Liver (tissue), 9 donors: Measurements from ENCODE around the gene CARMIL1. TPM values are rescaled to one million over a fixed set of nuclear protein-coding genes. Genes with fewer than 3 reads are reported as not detected.

Experiments
- DNase-seq: peaks from one replicate; pipeline ENCODE4 v3.0.0-alpha.2; 2017; ENCODE audit warnings: low spot score
- H3K27ac ChIP-seq, 2 donors: one replicate each; pipeline ENCODE4 v1.7.0; 2013; ENCODE audit warnings: inconsistent platforms in 2 of 2, low read length in 2 of 2, control low read depth in 1 of 2, low read depth in 1 of 2, mild to moderate bottlenecking in 1 of 2
- H3K27me3 ChIP-seq, 4 donors: one replicate each; pipeline versions ENCODE4 v1.6.1 to v1.7.0; 2013; ENCODE audit warnings: low read length in 3 of 4, inconsistent platforms in 1 of 4, mild to moderate bottlenecking in 1 of 4, moderate library complexity in 1 of 4; ENCODE audit not compliant: control insufficient read depth in 4 of 4, insufficient read depth in 4 of 4
- H3K36me3 ChIP-seq, 4 donors: one replicate each; pipeline versions ENCODE4 v1.6.1 to v1.7.0; 2013; ENCODE audit warnings: low read length in 3 of 4, mild to moderate bottlenecking in 3 of 4, low read depth in 1 of 4, moderate library complexity in 1 of 4; ENCODE audit not compliant: control insufficient read depth in 4 of 4, insufficient read depth in 3 of 4
- H3K4me1 ChIP-seq, 4 donors: one replicate each; pipeline versions ENCODE4 v1.6.1 to v1.7.0; 2013; ENCODE audit warnings: low read length in 3 of 4, mild to moderate bottlenecking in 3 of 4, moderate library complexity in 1 of 4; ENCODE audit not compliant: control insufficient read depth in 4 of 4, insufficient read depth in 4 of 4
- H3K4me3 ChIP-seq, 3 donors: one replicate each; pipeline versions ENCODE4 v1.6.1 to v1.7.0; 2013; ENCODE audit warnings: low read length in 3 of 3, control low read depth in 1 of 3, low read depth in 1 of 3, mild to moderate bottlenecking in 1 of 3
- H3K9ac ChIP-seq, 2 donors: one replicate each; pipeline ENCODE4 v1.7.0; 2013; ENCODE audit warnings: low read length in 2 of 2, mild to moderate bottlenecking in 2 of 2, moderate library complexity in 2 of 2, control low read depth in 1 of 2, low read depth in 1 of 2
- H3K9me3 ChIP-seq, 4 donors: one replicate each; pipeline versions ENCODE4 v1.6.1 to v1.7.0; 2013; ENCODE audit warnings: low read length in 3 of 4; ENCODE audit not compliant: control insufficient read depth in 4 of 4
- EGR1 ChIP-seq, 2 donors: IDR thresholded peaks; 2 replicates each; pipeline ENCODE4 v1.6.1; 2016 to 2018; ENCODE audit warnings: antibody characterized with exemption in 2 of 2, low read depth in 2 of 2
- FOXA1 ChIP-seq: IDR thresholded peaks from 2 replicates; pipeline ENCODE4 v1.6.1; 2016; ENCODE audit warnings: antibody characterized with exemption
- FOXA2 ChIP-seq: IDR thresholded peaks from 2 replicates; pipeline ENCODE4 v1.6.1; 2016; ENCODE audit warnings: antibody characterized with exemption
- GABPA ChIP-seq, 2 donors: IDR thresholded peaks in 1 of 2; conservative IDR thresholded peaks in 1 of 2; 2 replicates each; pipeline ENCODE4 v1.6.1; 2016; ENCODE audit warnings: antibody characterized with exemption in 2 of 2, mild to moderate bottlenecking in 1 of 2, moderate library complexity in 1 of 2
- HNF4A ChIP-seq, 2 donors: conservative IDR thresholded peaks; 2 replicates each; pipeline ENCODE4 v1.6.1; 2016; ENCODE audit warnings: antibody characterized with exemption in 2 of 2, mild to moderate bottlenecking in 2 of 2
- HNF4G ChIP-seq: IDR thresholded peaks from 2 replicates; pipeline ENCODE4 v1.6.1; 2016; ENCODE audit warnings: antibody characterized with exemption
- JUND ChIP-seq, 2 donors: IDR thresholded peaks; 2 replicates each; pipeline ENCODE4 v1.6.1; 2016; ENCODE audit warnings: antibody characterized with exemption in 2 of 2
- NR2F2 ChIP-seq: IDR thresholded peaks from 2 replicates; pipeline ENCODE4 v1.6.1; 2016; ENCODE audit warnings: antibody characterized with exemption
- RAD21 ChIP-seq, 2 donors: IDR thresholded peaks; 2 replicates each; pipeline ENCODE4 v1.6.1; 2016; ENCODE audit warnings: antibody characterized with exemption in 2 of 2, mild to moderate bottlenecking in 2 of 2
- SP1 ChIP-seq: IDR thresholded peaks from 2 replicates; pipeline ENCODE4 v1.6.1; 2018; ENCODE audit warnings: antibody characterized with exemption, mild to moderate bottlenecking
- TAF1 ChIP-seq: conservative IDR thresholded peaks from 2 replicates; pipeline ENCODE4 v1.6.1; 2016; ENCODE audit warnings: antibody characterized with exemption, mild to moderate bottlenecking
- YY1 ChIP-seq: IDR thresholded peaks from 2 replicates; pipeline ENCODE4 v1.6.1; 2016; ENCODE audit warnings: antibody characterized with exemption, mild to moderate bottlenecking
- WGBS: extraction: QIAGEN DNeasy Blood & Tissue Kit; methylation state at CpG from one replicate; pipeline ENCODE4 v1.1.7; 2013; 5-methylcytosine and 5-hydroxymethylcytosine counted together
- polyA plus RNA-seq, 2 donors: library from polyadenylated mRNA; stranded (reverse) in 1 of 2; unstranded in 1 of 2; fragments of 200-250 nt in 1 of 2; fragments of >200 nt in 1 of 2; fragmentation: Nextera tagmentation in 1 of 2; extraction: Ambion mirVana in 1 of 2; gene quantifications; one replicate each; pipeline versions ENCODE4 v1.2.1 to v1.2.3, GENCODE V29; 2013 to 2015
- total RNA-seq, 2 donors: library from RNA; depleted of rRNA; stranded (reverse); fragments of >200 nt; gene quantifications; one replicate each; pipeline ENCODE4 v1.2.3, GENCODE V29; 2014
- TF ChIP-seq, protein P1 (sequence below): fragments of 150-350 bp; IDR thresholded peaks from 2 replicates; pipeline ENCODE4 v1.5.1; 2017; ENCODE audit warnings: improper control_type of control experiment, low read depth, low read length; ENCODE audit not compliant: missing input control
- TF ChIP-seq, protein P2 (sequence below): IDR thresholded peaks from 2 replicates; pipeline ENCODE4 v1.6.1; 2016; ENCODE audit warnings: antibody characterized with exemption, mild to moderate bottlenecking
- TF ChIP-seq, protein P3 (sequence below): IDR thresholded peaks from 2 replicates; pipeline ENCODE4 v1.6.1; 2016; ENCODE audit warnings: antibody characterized with exemption
- donor health status: healthy.
- donor health status: healthy.
- donor health status: healthy.
- donor health status: healthy.
- donor health status: healthy.

The CARMIL1 gene
- total and polyA plus RNA-seq, 4 donors, result 1.4 to 9.5 (median 3.5) TPM

DNA sequence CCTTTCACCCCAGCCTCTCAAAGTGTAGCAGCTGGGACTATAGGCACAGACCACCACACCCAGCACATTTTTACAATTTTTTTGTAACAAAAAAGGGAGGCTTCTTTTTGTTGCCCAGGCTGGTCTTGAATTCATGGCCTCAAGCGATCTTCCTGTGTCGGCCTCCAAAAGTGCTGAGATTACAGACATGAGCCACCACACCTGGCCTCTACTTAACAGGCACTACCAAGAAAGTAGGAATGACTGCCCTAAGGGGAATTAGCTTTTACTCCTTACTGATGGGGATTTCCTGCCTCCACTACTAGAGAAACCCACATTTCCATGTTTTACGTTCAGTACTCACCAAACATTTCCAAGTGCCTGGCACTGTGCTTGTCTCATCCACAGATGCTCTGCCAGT is 109.6 kb downstream of the CARMIL1 start:
- Histone ChIP-seq H3K9me3 (no peaks in the 10 kb centered on the region), H3K9ac (no peak overlapping the region), H3K27me3 (no peaks in the 10 kb centered on the region), H3K4me3 (no peak overlapping the region), H3K36me3 (no peaks in the 10 kb centered on the region), H3K27ac (no peak overlapping the region), H3K4me1 (no peaks in the 10 kb centered on the region)
- WGBS, result 85% methylated on average over 3 of the region's 3 CpGs
- DNase-seq, result no peak
- TF ChIP-seq YY1, result no peak
- no peak for TF ChIP-seq GABPA (IDR thresholded peaks at IDR 0.05 in 1 of 2, conservative IDR thresholded peaks at IDR 0.05 in 1 of 2)
- TF ChIP-seq, protein P1, sequence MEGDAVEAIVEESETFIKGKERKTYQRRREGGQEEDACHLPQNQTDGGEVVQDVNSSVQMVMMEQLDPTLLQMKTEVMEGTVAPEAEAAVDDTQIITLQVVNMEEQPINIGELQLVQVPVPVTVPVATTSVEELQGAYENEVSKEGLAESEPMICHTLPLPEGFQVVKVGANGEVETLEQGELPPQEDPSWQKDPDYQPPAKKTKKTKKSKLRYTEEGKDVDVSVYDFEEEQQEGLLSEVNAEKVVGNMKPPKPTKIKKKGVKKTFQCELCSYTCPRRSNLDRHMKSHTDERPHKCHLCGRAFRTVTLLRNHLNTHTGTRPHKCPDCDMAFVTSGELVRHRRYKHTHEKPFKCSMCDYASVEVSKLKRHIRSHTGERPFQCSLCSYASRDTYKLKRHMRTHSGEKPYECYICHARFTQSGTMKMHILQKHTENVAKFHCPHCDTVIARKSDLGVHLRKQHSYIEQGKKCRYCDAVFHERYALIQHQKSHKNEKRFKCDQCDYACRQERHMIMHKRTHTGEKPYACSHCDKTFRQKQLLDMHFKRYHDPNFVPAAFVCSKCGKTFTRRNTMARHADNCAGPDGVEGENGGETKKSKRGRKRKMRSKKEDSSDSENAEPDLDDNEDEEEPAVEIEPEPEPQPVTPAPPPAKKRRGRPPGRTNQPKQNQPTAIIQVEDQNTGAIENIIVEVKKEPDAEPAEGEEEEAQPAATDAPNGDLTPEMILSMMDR, result no peak
- TF ChIP-seq HNF4A (conservative IDR thresholded peaks at IDR 0.05), result no peak
- TF ChIP-seq, protein P2, sequence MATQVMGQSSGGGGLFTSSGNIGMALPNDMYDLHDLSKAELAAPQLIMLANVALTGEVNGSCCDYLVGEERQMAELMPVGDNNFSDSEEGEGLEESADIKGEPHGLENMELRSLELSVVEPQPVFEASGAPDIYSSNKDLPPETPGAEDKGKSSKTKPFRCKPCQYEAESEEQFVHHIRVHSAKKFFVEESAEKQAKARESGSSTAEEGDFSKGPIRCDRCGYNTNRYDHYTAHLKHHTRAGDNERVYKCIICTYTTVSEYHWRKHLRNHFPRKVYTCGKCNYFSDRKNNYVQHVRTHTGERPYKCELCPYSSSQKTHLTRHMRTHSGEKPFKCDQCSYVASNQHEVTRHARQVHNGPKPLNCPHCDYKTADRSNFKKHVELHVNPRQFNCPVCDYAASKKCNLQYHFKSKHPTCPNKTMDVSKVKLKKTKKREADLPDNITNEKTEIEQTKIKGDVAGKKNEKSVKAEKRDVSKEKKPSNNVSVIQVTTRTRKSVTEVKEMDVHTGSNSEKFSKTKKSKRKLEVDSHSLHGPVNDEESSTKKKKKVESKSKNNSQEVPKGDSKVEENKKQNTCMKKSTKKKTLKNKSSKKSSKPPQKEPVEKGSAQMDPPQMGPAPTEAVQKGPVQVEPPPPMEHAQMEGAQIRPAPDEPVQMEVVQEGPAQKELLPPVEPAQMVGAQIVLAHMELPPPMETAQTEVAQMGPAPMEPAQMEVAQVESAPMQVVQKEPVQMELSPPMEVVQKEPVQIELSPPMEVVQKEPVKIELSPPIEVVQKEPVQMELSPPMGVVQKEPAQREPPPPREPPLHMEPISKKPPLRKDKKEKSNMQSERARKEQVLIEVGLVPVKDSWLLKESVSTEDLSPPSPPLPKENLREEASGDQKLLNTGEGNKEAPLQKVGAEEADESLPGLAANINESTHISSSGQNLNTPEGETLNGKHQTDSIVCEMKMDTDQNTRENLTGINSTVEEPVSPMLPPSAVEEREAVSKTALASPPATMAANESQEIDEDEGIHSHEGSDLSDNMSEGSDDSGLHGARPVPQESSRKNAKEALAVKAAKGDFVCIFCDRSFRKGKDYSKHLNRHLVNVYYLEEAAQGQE, result no peak
- TF ChIP-seq, protein P3, sequence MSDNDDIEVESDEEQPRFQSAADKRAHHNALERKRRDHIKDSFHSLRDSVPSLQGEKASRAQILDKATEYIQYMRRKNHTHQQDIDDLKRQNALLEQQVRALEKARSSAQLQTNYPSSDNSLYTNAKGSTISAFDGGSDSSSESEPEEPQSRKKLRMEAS, result no peak
- no peak for TF ChIP-seq EGR1 (IDR thresholded peaks at IDR 0.05; ENCODE audit: low read depth in 2 of 2)
- TF ChIP-seq HNF4G, result no peak
- TF ChIP-seq NR2F2, result no peak
- TF ChIP-seq FOXA2, result no peak

DNA sequence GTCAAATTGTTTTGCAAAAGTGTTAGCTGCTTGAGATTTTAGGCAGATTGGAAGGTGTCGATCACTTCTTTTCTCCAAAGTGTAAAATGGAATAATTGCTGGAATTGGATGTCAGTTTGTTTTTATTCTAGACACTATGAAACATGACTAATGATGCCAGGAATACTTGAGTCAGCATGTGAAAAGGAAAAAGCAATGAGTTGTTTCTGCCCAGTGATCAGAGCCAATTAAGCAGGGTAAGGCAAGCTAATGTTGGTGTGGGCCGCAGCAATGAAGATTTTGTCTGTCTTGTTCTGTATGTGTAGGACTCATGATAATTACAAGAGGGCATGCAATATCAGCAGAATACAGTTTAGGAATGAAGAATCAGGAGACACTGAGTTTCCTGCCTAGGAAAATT is 110.3 kb downstream of the CARMIL1 start:
- no peaks in the 10 kb centered on the region for H3K4me1 ChIP-seq
- no peaks in the 10 kb centered on the region for H3K9me3 ChIP-seq
- TF ChIP-seq EGR1 (IDR thresholded peaks at IDR 0.05; ENCODE audit: low read depth in 2 of 2) (no peak), HNF4A (conservative IDR thresholded peaks at IDR 0.05) (no peak), TAF1 (no peak)
- DNase-seq, result no peak
- no peak overlapping the region for H3K27ac ChIP-seq
- H3K4me3 ChIP-seq, result no peak overlapping the region
- no peak overlapping the region for H3K9ac ChIP-seq
- no peaks in the 10 kb centered on the region for H3K36me3 ChIP-seq
- H3K27me3 ChIP-seq, result no peaks in the 10 kb centered on the region
- WGBS, result 88% methylated on average over 2 of the region's 2 CpGs

DNA sequence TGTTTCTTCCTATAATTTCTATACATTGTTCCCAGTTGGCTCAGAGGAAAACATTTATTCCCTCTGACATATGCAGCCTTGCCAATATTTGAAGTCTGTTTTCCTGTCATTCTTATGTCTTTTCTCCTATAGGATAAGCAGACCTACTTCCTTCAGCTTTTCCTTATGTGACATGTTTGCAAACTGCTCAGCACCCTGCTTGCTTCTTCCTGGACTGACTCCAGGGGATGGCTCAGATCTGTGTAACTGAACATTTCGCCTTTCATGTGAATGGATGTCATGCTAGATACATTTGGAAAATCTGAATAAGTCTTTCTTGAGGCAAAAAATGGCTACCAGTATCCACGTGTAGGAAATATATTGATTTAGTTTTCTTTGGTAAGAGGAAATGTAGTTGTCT is 113.2 kb downstream of the CARMIL1 start:
- TF ChIP-seq, protein P3, result no peak
- no peak for TF ChIP-seq RAD21 (IDR thresholded peaks at IDR 0.05)
- no peak for TF ChIP-seq YY1
- TF ChIP-seq, protein P1, result no peak
- no peak for TF ChIP-seq TAF1
- TF ChIP-seq HNF4G, result no peak
- TF ChIP-seq, protein P2, result no peak
- TF ChIP-seq SP1, result no peak
- no peak for TF ChIP-seq JUND (IDR thresholded peaks at IDR 0.05)
- no peak for TF ChIP-seq FOXA1
- 90% methylated on average over 2 of the region's 2 CpGs for WGBS

More for the DNA sequence above, 113.2 kb downstream of the CARMIL1 start:
- Histone ChIP-seq H3K4me1 (no peaks in the 10 kb centered on the region), H3K27ac (no peak overlapping the region), H3K27me3 (no peaks in the 10 kb centered on the region), H3K9me3 (no peaks in the 10 kb centered on the region), H3K4me3 (no peak overlapping the region), H3K9ac (no peak overlapping the region), H3K36me3 (no peaks in the 10 kb centered on the region)
- no peak for DNase-seq
